NCI-H1092 treated with DMSO at 0.1 percent for 48 hours (cell line): ENCODE results near the gene TUBA4B.

Source experiments
- DNase-seq: peaks from one replicate; lab custom pipeline; 2025; lab: John Stamatoyannopoulos, UW

Gene TUBA4B

DNA sequence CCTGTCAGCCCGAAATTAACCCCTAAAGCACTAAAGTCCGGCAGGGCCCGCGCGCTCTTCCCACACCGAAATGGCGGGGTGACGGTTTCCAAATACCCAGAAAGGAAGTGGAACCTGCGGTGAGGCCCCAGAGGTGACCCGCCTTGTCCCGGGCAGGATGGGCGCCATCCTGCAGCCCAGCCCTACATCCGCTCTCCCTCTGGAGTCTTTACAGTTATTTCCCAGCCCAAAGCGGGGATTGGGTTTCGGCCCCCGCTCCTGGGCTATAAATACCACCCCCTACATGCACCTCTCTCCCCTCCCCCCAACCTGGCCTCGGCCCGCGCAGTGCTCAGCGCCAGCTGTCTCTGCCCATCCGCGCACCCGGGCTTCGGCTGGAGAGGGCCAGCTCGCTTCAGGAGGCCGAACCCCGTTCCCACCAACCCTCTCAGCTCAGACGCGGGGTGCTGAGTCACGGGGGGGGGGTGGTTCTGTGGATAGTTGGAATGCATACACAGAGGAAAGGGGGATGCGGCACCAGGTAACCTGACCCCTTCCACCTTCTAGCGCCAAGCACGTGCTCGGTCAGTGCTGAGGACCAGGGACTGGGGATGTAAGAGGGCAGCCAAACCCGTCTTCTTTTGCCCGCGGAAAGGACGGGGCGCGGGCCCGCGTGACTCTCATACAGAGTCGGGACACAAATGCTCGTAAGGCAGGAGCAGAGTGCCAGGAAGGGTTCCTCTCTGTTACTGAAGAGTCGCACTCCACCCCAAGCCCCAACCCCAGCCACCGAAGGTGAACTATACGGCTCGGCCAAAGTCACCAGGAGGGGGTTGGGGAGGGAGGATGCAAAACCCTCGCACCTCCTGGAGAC is at the start of gene TUBA4B:
Gene TUBA4B, plus strand, starts transcription at position 344 of the 853 bp plus-strand sequence. Its CDS starts 165 bp downstream, at position 509.
- DNase-seq = no peak

- no peak for DNase-seq
Observed at GRCh38 chr2:219204425-219205164, 48.4 kb upstream of the TUBA4B start.

DNA sequence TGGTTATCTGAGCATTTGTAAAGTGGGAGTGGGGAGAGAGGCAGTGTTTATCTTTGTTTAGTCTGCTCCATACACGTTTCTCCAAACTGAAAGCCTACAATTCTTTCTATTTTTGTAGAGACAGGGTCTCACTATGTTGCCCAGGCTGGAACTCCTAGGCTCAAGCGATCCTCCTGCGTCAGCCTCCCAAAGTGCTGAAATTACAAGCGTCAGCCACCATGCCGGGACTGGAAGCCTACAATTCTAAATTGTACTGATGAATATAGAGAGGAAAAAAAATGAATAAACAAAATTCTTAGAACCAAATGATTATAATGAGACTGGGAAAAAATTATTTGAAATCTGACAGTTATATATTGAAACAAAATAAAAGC is 47.9 kb upstream of the TUBA4B start:
- DNase-seq = no peak

- no peak for DNase-seq
Observed at GRCh38 chr2:219205981-219206327, 47.1 kb upstream of the TUBA4B start.

DNA sequence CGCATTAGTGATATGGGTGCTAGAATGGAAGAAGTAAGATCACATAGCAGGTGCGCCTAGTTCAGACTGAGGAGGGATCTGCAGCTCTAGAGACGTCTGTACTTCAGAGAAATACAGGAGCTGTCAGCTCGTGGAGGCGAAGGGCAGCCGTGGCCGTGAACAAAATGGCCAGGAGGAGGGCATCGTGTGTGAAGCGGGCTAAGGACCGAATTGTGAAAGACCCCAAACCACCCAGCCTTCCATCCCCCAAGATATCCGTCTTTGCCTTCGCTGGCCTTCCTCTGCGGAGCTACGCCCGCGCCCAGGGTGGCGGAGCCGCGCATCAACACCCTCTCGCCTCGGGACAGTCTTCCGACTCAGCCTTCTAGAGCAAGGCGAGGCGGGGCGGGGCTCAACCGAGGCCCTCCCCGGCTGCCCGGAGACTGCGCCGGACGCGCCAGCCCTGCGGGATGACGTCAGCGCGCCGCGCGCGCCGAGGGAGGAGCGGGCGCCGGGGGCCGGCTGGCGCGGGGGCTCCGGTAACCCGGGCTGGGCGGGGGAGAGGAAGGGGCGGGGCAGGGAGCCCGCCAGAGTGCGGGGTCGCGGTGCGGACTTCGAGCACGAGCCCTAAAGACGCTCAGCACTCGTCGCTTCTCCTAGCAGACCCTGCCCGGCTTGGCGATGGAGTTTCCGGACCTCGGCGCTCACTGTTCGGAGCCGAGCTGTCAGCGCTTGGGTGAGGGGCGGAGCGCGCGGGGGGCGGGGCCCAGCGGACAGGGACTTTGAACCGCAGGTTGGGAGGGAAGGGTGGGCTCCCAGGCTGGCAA is 46.5 kb upstream of the TUBA4B start, which contains the start of gene ZFAND2B:
Gene ZFAND2B, plus strand, starts transcription at position 455 of the 806 bp plus-strand sequence. Its CDS starts 206 bp downstream, at position 661.
- DNase-seq = peak; percentile 80

DNA sequence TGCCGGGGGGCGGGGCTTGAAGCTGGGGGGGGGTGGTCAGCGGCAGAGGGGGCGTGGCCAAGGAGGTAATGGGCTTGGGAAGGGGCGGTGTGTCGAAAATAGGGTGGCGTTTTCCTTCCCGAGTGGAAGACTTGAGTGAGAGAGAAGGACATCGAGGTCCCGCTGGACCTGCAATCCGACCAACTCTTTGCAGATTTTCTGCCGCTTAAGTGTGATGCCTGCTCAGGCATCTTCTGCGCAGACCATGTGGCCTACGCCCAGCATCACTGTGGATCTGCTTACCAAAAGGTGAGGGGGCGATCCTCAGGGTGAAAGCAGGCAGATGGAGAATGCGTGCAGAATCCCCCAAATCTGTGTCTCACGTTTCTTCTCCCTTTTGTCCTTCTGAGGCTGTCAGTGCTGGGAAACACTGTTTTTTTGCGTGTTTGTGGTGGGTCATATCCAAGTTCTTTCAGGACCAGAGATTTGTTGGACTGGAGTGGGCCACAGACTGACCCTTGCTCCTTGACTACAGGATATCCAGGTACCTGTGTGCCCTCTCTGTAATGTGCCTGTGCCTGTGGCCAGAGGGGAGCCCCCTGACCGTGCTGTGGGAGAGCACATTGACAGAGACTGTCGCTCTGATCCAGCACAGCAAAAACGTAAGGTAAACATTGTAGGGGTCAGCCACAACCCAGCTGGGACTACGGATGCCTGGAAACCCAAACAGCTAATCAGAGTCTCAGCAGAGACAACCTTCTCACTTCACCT is 45.7 kb upstream of the TUBA4B start:
- DNase-seq = no peak

- no peak for DNase-seq
Observed at GRCh38 chr2:219207884-219208740, 44.9 kb upstream of the TUBA4B start.

- DNase-seq = no peak
Observed at GRCh38 chr2:219209236-219210195, 43.5 kb upstream of the TUBA4B start.

- no peak for DNase-seq
Observed at GRCh38 chr2:219210196-219210885, 42.7 kb upstream of the TUBA4B start.

DNA sequence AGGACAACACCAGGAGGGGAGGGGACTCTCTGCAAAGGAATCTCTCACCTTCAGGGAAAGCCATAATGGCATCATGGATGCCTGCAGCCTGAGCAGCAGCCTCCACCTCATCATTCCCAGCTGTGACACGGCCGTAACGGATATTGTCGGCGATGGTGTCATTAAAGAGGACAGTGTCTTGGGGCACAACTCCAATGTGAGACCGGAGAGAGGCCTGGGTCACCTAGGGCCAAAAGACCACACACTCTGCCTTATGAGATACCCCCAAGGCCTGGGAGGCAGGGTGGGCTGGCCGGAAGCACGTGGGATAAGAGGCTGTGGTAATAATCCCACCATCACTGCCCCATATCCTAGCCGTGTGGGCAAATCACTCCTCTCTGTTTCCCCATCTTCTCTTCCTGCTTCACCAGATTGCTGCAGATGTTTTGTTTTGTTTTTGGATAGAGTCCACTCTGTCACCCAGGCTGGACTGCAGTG is 42.1 kb upstream of the TUBA4B start:
- no peak for DNase-seq

DNA sequence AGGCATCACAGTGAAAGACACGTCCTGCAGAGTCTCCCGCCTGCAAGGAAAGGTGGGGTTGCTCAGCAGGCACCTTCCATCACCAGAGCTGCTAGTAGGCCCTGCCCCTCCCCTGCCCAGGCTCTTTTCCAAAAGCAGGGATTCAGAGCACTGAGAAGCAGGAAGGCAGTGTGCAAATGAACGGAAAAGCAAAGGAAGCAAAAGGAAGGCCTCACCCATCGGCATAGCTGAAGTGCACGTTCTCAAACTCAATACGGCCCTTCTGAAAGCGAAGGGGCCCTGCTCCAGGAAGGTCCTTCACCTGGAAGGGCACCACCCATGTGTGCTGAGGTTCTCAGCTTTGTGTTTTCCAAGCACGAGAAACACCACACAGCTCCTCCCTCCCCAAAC is 40.0 kb upstream of the TUBA4B start:
- DNase-seq = no peak

DNA sequence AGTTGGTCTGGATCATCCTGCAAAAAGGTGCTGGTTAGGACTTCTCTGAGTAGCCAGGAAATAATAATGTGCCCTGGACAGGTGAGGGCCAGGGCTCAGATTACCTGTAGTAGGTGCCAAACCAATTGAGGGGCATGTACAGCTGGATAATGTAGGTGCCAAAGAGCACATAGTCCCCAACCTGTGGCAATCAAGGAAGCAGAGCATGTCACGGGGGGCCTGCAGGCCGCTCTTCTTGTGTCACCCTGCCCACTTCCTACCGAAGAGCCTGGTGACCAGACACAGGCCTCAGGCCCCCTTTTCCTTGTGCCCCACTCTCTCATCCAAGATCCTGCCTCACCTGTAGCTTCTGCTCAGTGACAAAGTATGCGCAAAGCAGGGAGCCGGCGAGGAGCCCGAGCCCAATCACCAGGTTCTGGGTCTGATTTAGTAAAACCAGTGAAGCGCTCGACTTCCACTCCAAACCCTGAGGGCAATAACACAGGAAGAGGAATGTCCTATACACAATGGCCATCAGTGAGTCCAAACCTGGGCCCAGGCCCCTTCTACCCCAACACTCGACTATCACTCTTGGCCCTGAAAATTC is 39.5 kb upstream of the TUBA4B start:
- DNase-seq = no peak

GRCh38 chr2:219214141-219214540 is 38.9 kb upstream of the TUBA4B start:
- no peak for DNase-seq

DNA sequence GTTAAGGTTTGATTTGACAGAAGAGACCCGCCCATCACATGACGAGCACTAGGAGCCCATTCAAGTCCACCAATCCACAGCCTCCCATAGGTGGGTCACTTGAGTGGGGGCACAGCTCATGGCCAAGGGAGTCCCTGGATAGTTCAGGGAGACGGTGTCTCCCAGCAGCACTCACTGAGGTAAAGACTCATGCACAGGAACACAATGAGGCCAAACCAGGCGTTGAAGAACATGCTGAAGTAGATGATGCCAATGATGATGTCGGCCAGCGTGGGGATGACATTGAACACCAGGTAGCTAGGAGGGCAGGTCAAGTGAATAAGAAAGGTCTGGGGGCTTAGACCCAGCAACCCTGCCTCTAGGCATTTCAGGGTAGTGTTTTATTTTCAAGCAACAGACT is 38.3 kb upstream of the TUBA4B start:
- DNase-seq = no peak

GRCh38 chr2:219215871-219216534 is 37.0 kb upstream of the TUBA4B start:
- DNase-seq = no peak

DNA sequence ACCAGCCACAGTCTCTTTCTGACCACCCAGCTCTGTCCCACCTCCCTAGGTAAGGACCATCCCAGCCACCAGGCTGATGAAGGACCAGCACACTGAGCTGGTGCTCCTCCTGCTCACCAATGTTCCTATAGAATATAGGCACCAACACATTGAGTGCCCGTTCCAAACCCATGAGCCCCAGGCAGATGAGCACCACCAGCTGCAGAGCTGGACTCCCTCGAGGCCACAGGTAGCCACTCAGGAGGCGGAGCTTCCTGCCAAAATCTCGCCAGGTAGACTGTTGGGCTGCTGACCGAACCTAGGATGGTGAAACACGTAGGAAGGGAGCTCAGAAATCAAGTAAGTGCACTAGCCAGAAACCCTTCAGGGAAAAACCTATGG is 36.5 kb upstream of the TUBA4B start:
- no peak for DNase-seq

DNA sequence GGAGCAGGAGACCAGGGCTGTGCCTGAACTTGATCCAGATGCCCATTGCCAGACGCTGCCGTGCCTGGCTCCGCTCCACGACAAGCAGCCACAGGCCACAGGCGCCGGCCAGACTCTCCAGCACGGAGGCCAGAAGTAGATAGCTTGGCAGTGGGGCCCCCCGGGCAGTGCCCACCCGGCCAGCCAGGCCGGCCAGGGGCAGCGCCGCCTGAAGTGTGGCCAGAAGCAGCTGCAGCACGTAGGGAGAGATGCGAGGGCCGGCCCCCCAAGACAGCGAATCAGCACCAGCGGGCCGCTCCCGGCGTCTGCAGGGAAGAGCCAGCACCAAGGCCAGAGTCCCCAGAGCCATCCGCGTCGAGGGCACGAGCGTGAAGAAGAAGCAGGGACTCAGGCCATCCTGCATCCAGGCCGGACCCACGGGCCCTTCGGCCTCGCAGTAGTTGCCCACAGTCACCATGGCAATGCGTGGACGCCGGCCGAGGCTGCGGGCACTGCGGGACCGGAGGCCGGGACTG is 34.8 kb upstream of the TUBA4B start:
- peak; percentile 57 for DNase-seq
